Neural cell (in vitro differentiated cells): Measurements from ENCODE around the gene KMT2E. TPM values are rescaled to one million over a fixed set of nuclear protein-coding genes. Genes with fewer than 3 reads are reported as not detected.

ENCODE experiments used
- H2AFZ ChIP-seq: fragments of 200-600, 300-800 bp; sonication (generic), shearing (Covaris generic); 2 replicates; pipeline ENCODE4 v1.6.0; 2014; ENCODE audit warnings: low read depth, mild to moderate bottlenecking, antibody characterized with exemption, low read length, moderate library complexity
- H3F3A ChIP-seq: fragments of 200-600 bp; shearing (Covaris generic); 2 replicates; pipeline ENCODE4 v1.6.1; 2016; ENCODE audit warnings: mild to moderate bottlenecking, moderate library complexity, mixed read lengths, antibody characterized with exemption, low read length; ENCODE audit not compliant: insufficient read depth, poor library complexity, severe bottlenecking
- H3K27ac ChIP-seq: fragments of 200-600, 300-800 bp; sonication (generic), shearing (Covaris generic); 2 replicates; pipeline ENCODE4 v1.5.1; 2014; ENCODE audit warnings: mild to moderate bottlenecking, low read length, moderate library complexity
- H3K27me3 ChIP-seq: fragments of 300-800, 200-600 bp; sonication (generic), shearing (Covaris generic); 2 replicates; pipeline ENCODE4 v1.6.0; 2014; ENCODE audit warnings: mild to moderate bottlenecking, low read depth, low read length, moderate library complexity; ENCODE audit not compliant: insufficient read depth
- H3K36me3 ChIP-seq: fragments of 300-800, 200-600 bp; sonication (generic), shearing (Covaris generic); 2 replicates; pipeline ENCODE4 v1.5.1; 2014; ENCODE audit warnings: mild to moderate bottlenecking, antibody characterized with exemption, low read length, moderate library complexity; ENCODE audit not compliant: insufficient read depth
- H3K4me2 ChIP-seq: fragments of 300-800, 200-600 bp; sonication (generic), shearing (Covaris generic); 2 replicates; pipeline ENCODE4 v1.6.0; 2014; ENCODE audit warnings: mild to moderate bottlenecking, low read length
- H3K4me3 ChIP-seq: fragments of 300-800, 200-600 bp; sonication (generic), shearing (Covaris generic); 2 replicates; pipeline ENCODE4 v1.5.1; 2014; ENCODE audit warnings: mild to moderate bottlenecking, low read length, moderate library complexity
- H3K79me2 ChIP-seq: fragments of 200-600 bp; shearing (Covaris generic); replicated peaks from 2 replicates; pipeline ENCODE4 v1.6.0; 2014; ENCODE audit warnings: mild to moderate bottlenecking, low read length, moderate library complexity; ENCODE audit not compliant: insufficient read depth
- H3K9ac ChIP-seq: fragments of 300-800, 200-600 bp; sonication (generic), shearing (Covaris generic); 2 replicates; pipeline ENCODE4 v1.6.1; 2016; ENCODE audit warnings: mild to moderate bottlenecking, low read length, mixed read lengths
- H3K9me2 ChIP-seq: fragments of 200-600 bp; shearing (Covaris generic); 2 replicates; pipeline ENCODE4 v1.6.1; 2016; ENCODE audit warnings: mild to moderate bottlenecking, low read length, mixed read lengths; ENCODE audit not compliant: insufficient read depth
- H3K9me3 ChIP-seq: fragments of 200-600, 300-800 bp; sonication (generic), shearing (Covaris generic); 2 replicates; pipeline ENCODE4 v1.6.1; 2016; ENCODE audit warnings: mild to moderate bottlenecking, mixed run types, low read length, moderate library complexity, mixed read lengths
- H4K20me1 ChIP-seq: fragments of 200-600 bp; shearing (Covaris generic); 2 replicates; pipeline ENCODE4 v1.6.1; 2016; ENCODE audit warnings: mild to moderate bottlenecking, mixed run types; ENCODE audit not compliant: insufficient read depth
- CTCF ChIP-seq: fragments of 450-650 bp; IDR thresholded peaks from 2 replicates; pipeline ENCODE4 v1.5.1; 2014; ENCODE audit warnings: antibody characterized with exemption, mild to moderate bottlenecking, moderate library complexity; ENCODE audit not compliant: poor library complexity, severe bottlenecking
- EP300 ChIP-seq: fragments of 450-650 bp; conservative IDR thresholded peaks from 2 replicates; pipeline ENCODE4 v1.6.1; 2014; ENCODE audit warnings: antibody characterized with exemption, mild to moderate bottlenecking, moderate library complexity; ENCODE audit not compliant: poor library complexity, severe bottlenecking
- EZH2 ChIP-seq: fragments of 200-600, 300-800 bp; shearing (Covaris generic), sonication (generic); IDR thresholded peaks from 2 replicates; pipeline ENCODE4 v1.6.1; 2014; ENCODE audit warnings: antibody characterized with exemption, low read length, borderline replicate concordance, mild to moderate bottlenecking; ENCODE audit not compliant: insufficient read depth, poor library complexity, severe bottlenecking
- MXI1 ChIP-seq: fragments of 450-650 bp; conservative IDR thresholded peaks from 2 replicates; pipeline ENCODE4 v1.6.1; 2014; ENCODE audit warnings: antibody characterized with exemption, mild to moderate bottlenecking; ENCODE audit not compliant: poor library complexity, severe bottlenecking
- POLR2AphosphoS5 ChIP-seq: IDR thresholded peaks from 2 replicates; pipeline ENCODE4 v1.6.1; 2012
- RAD21 ChIP-seq: fragments of 450-650 bp; conservative IDR thresholded peaks from 2 replicates; pipeline ENCODE4 v1.6.1; 2014; ENCODE audit warnings: antibody characterized with exemption, mild to moderate bottlenecking, moderate library complexity
- SMC3 ChIP-seq: fragments of 450-650 bp; conservative IDR thresholded peaks from 2 replicates; pipeline ENCODE4 v1.6.1; 2014; ENCODE audit warnings: antibody characterized with exemption, mild to moderate bottlenecking, moderate library complexity; ENCODE audit not compliant: poor library complexity
- TAF1 ChIP-seq: IDR thresholded peaks from 2 replicates; pipeline ENCODE4 v1.6.1; 2012; ENCODE audit warnings: low read depth
- polyA plus RNA-seq: library from polyadenylated mRNA; depleted of rRNA; stranded (reverse); fragments of >200 nt; gene quantifications from 2 replicates; pipeline ENCODE4 v1.2.3, GENCODE V29; 2014
- TF ChIP-seq, protein P1 (sequence below): IDR thresholded peaks from 2 replicates; pipeline ENCODE4 v1.6.1; 2012; ENCODE audit warnings: borderline replicate concordance

Gene KMT2E
- polyA plus RNA-seq, 1 donor from 2014 or later = 78.4 TPM

DNA sequence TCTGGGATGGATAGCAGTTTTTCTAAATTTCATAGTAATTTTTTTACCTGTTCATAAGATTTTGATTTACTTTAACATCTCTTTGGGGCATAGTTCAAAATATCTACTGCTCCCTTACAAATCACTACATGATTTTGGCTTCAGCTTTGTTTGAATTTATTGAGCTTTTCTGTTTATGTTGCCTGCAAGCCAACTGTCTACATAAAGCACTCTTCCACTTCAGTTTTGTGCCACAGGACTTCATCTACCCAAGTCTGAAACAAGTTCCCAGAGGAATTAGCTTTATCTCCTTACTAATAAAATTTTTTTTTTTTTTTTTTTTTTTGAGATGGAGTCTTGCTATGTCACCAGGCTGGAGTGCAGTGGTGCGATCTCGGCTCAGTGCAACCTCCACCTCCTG, 45.4 kb upstream of the KMT2E start:
- Histone ChIP-seq H3K4me3 (no peak overlapping the region), H3K36me3 (no peaks in the 10 kb centered on the region), H3K9me3 (no peaks in the 10 kb centered on the region), H3K79me2 (no peaks in the 10 kb centered on the region), H3K9ac (no peak overlapping the region), H4K20me1 (no peaks in the 10 kb centered on the region), H2AFZ (no peak overlapping the region), H3K27ac (no peak overlapping the region), H3K4me2 (no peak overlapping the region), H3K27me3 (no peaks in the 10 kb centered on the region), H3F3A (no peaks in the 10 kb centered on the region), H3K9me2 (no peaks in the 10 kb centered on the region)
- no peak for TF ChIP-seq TAF1
- no peak for TF ChIP-seq POLR2AphosphoS5
- no peak for TF ChIP-seq SMC3
- TF ChIP-seq CTCF = no peak
- no peak for TF ChIP-seq EZH2
- no peak for TF ChIP-seq MXI1
- no peak for TF ChIP-seq RAD21

DNA sequence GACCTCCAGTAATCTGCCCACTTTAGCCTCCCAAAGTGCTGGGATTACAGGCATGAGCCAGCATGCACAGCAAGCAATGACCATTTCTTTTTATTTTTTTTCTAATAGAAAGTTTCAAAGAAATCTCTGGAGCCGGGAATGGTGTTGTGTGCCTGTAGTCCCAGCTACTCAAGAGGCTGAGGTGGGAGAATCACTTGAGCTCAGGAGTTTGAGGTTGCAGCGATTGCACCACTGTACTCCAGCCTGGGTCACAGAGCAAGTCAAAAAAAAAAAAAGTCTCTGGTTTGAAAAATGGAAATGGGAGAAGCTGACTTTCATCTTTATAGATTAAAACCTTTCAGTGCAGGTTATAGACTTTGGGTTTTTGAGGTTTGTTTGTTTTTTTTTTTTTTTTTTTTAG, 44.8 kb upstream of the KMT2E start:
- no peaks in the 10 kb centered on the region for H3K9me3 ChIP-seq
- H3K79me2 ChIP-seq = no peaks in the 10 kb centered on the region
- no peaks in the 10 kb centered on the region for H3F3A ChIP-seq
- H4K20me1 ChIP-seq = no peaks in the 10 kb centered on the region
- TF ChIP-seq, protein P1, sequence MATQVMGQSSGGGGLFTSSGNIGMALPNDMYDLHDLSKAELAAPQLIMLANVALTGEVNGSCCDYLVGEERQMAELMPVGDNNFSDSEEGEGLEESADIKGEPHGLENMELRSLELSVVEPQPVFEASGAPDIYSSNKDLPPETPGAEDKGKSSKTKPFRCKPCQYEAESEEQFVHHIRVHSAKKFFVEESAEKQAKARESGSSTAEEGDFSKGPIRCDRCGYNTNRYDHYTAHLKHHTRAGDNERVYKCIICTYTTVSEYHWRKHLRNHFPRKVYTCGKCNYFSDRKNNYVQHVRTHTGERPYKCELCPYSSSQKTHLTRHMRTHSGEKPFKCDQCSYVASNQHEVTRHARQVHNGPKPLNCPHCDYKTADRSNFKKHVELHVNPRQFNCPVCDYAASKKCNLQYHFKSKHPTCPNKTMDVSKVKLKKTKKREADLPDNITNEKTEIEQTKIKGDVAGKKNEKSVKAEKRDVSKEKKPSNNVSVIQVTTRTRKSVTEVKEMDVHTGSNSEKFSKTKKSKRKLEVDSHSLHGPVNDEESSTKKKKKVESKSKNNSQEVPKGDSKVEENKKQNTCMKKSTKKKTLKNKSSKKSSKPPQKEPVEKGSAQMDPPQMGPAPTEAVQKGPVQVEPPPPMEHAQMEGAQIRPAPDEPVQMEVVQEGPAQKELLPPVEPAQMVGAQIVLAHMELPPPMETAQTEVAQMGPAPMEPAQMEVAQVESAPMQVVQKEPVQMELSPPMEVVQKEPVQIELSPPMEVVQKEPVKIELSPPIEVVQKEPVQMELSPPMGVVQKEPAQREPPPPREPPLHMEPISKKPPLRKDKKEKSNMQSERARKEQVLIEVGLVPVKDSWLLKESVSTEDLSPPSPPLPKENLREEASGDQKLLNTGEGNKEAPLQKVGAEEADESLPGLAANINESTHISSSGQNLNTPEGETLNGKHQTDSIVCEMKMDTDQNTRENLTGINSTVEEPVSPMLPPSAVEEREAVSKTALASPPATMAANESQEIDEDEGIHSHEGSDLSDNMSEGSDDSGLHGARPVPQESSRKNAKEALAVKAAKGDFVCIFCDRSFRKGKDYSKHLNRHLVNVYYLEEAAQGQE = no peak
- TF ChIP-seq EP300 (no peak), EZH2 (no peak), RAD21 (no peak), SMC3 (no peak), MXI1 (no peak), CTCF (no peak), POLR2AphosphoS5 (no peak), TAF1 (no peak)
- no peak overlapping the region for H3K4me2 ChIP-seq
- no peak overlapping the region for H2AFZ ChIP-seq
- no peaks in the 10 kb centered on the region for H3K36me3 ChIP-seq
- no peak overlapping the region for H3K4me3 ChIP-seq
- no peaks in the 10 kb centered on the region for H3K9me2 ChIP-seq
- no peaks in the 10 kb centered on the region for H3K27me3 ChIP-seq
- H3K27ac ChIP-seq = no peak overlapping the region
- H3K9ac ChIP-seq = no peak overlapping the region
